Measurements from ENCODE around the gene TNN.

DNA sequence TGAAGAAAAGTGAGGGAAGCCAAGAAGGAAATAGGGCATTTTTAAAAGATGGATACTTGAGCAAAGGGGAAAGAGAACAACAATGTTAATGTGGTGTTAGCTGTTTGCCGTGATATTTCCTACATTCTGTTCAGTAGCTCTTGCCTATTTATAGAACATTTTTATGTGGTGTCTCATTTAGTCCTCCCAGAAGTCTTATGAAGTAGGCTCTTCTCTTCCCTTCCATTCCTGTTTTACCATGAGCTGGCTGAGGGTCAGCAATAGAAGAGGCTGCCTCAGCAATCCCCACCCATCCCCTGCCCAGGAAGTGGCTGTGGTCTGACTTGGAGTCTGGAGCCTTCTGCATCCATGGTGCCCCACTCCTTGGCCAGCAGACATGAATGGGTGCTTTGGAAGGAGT is 64.8 kb downstream of the TNN start:
- TF ChIP-seq, protein P1, sequence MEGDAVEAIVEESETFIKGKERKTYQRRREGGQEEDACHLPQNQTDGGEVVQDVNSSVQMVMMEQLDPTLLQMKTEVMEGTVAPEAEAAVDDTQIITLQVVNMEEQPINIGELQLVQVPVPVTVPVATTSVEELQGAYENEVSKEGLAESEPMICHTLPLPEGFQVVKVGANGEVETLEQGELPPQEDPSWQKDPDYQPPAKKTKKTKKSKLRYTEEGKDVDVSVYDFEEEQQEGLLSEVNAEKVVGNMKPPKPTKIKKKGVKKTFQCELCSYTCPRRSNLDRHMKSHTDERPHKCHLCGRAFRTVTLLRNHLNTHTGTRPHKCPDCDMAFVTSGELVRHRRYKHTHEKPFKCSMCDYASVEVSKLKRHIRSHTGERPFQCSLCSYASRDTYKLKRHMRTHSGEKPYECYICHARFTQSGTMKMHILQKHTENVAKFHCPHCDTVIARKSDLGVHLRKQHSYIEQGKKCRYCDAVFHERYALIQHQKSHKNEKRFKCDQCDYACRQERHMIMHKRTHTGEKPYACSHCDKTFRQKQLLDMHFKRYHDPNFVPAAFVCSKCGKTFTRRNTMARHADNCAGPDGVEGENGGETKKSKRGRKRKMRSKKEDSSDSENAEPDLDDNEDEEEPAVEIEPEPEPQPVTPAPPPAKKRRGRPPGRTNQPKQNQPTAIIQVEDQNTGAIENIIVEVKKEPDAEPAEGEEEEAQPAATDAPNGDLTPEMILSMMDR (IDR thresholded peaks at IDR 0.05) = no peak
- TF ChIP-seq POLR2A (IDR thresholded peaks at IDR 0.05) = no peak
